Mesendoderm (in vitro differentiated cells): ENCODE results near the gene CHD6.

Source experiments
- DNase-seq: peaks from one replicate; pipeline ENCODE4 v3.0.0; 2013
- H2AK5ac ChIP-seq: 2 replicates; pipeline ENCODE4 v1.6.1; 2013; ENCODE audit warnings: low read length, inconsistent platforms
- H2BK120ac ChIP-seq: 2 replicates; pipeline ENCODE4 v1.6.1; 2013; ENCODE audit warnings: low read depth, mild to moderate bottlenecking, low read length, moderate library complexity, mixed read lengths
- H2BK15ac ChIP-seq: replicated peaks from 2 replicates; pipeline ENCODE4 v1.6.1; 2013; ENCODE audit warnings: low read depth, mild to moderate bottlenecking, moderate library complexity
- H2BK5ac ChIP-seq: 2 replicates; pipeline ENCODE4 v1.6.1; 2013; ENCODE audit warnings: low read length, inconsistent platforms
- H3K18ac ChIP-seq: 2 replicates; pipeline ENCODE4 v1.6.1; 2013; ENCODE audit warnings: mild to moderate bottlenecking, low read length, mixed read lengths
- H3K23ac ChIP-seq: one replicate; pipeline ENCODE4 v1.6.1; 2013; ENCODE audit warnings: low read length
- H3K27ac ChIP-seq: 2 replicates; pipeline ENCODE4 v1.5.1; 2013; ENCODE audit warnings: low read depth, mild to moderate bottlenecking, inconsistent platforms, low read length, moderate library complexity
- H3K27me3 ChIP-seq: 2 replicates; pipeline ENCODE4 v1.6.1; 2013; ENCODE audit warnings: low read length, control low read depth, mild to moderate bottlenecking, inconsistent platforms; ENCODE audit not compliant: insufficient read depth, poor library complexity
- H3K36me3 ChIP-seq: 2 replicates; pipeline ENCODE4 v1.6.1; 2013; ENCODE audit warnings: low read length, inconsistent platforms; ENCODE audit not compliant: control insufficient read depth, insufficient read depth
- H3K4ac ChIP-seq: one replicate; pipeline ENCODE4 v1.6.1; 2013; ENCODE audit warnings: low read depth, mild to moderate bottlenecking, low read length, moderate library complexity
- H3K4me1 ChIP-seq: 2 replicates; pipeline ENCODE4 v1.6.1; 2013; ENCODE audit warnings: low read depth, low read length, inconsistent platforms; ENCODE audit not compliant: control insufficient read depth
- H3K4me2 ChIP-seq: 2 replicates; pipeline ENCODE4 v1.6.1; 2013; ENCODE audit warnings: low read length
- H3K4me3 ChIP-seq: 2 replicates; pipeline ENCODE4 v1.5.1; 2013; ENCODE audit warnings: mild to moderate bottlenecking, low read length
- H3K56ac ChIP-seq: one replicate; pipeline ENCODE4 v1.6.1; 2013; ENCODE audit warnings: low read length
- H3K79me1 ChIP-seq: 2 replicates; pipeline ENCODE4 v1.6.1; 2013; ENCODE audit warnings: low read length, inconsistent platforms
- H3K79me2 ChIP-seq: 2 replicates; pipeline ENCODE4 v1.6.1; 2013; ENCODE audit warnings: mild to moderate bottlenecking, low read length; ENCODE audit not compliant: control insufficient read depth, insufficient read depth
- H3K9ac ChIP-seq: 2 replicates; pipeline ENCODE4 v1.6.1; 2013; ENCODE audit warnings: low read length, inconsistent platforms
- H4K5ac ChIP-seq: one replicate; pipeline ENCODE4 v1.6.1; 2013; ENCODE audit warnings: low read length
- H4K8ac ChIP-seq: one replicate; pipeline ENCODE4 v1.6.1; 2013; ENCODE audit warnings: low read depth, mild to moderate bottlenecking, control low read depth, low read length, moderate library complexity
- WGBS: extraction: QIAGEN DNeasy Blood & Tissue Kit; methylation state at CpG from one replicate; pipeline ENCODE4 v1.1.7; 2013; ENCODE audit warnings: low lambda C conversion rate, missing lambda C conversion rate; ENCODE audit not compliant: insufficient coverage; ENCODE audit errors: extremely low coverage; 5-methylcytosine and 5-hydroxymethylcytosine counted together

CHD6 gene

DNA sequence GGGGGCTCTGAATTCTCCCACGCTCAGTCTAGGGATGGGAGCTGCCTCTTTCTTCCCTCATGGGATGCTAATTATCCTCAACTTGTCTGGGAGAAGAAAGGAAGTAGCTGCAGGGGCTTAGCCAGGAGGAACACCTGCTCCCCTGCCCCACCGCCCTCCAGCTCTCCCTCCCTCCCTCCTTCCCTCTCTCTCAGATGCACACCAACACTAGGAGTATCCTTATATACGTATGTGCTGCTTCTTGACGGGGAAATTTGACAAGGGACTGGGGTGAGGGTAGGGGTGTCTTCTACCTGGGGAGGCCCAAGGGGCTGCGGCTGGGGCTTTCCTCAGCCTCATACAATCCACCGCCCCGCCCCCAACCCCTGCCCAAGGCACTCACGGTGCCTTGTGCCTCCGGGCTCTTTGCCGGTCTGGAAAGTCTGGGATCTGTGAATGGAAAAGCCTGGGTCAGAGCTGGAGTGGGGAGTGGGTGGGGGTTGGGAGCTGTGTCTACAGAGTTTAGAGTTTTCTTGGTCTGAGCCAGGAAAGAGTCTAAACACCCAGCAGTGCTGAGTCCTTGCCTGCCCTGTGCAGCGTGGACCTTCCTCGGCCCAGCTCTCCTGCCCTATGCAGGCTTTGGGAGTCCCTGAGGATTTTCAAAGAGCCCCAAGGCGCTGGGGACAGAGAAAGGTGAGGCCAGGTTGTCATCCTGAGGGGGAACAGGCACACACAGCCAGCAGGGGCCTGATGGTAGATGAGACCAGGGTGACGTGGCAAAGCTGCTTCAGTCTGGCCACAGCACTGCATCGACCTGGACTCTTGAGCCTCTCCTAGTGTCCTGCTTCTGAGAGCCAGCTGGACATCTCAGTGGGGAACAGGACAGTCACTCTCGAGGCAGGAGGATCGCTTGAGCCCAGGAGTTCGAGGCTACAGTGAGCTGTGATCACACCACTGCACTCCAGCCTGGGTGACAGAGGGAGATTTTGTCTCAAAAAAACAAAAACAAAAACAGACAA, 222.2 kb downstream of the CHD6 start:
- H3K36me3 ChIP-seq = no peaks in the 10 kb centered on the region
- no peak overlapping the region for H3K18ac ChIP-seq
- no CpG with 5 or more reads among the region's 18 CpGs for WGBS
- peak overlapping the region; percentile 19 for H3K56ac ChIP-seq
- H3K4me3 ChIP-seq = no peak overlapping the region
- H3K4me2 ChIP-seq = no peak overlapping the region
- no peaks in the 10 kb centered on the region for H3K79me1 ChIP-seq
- H3K4ac ChIP-seq = no peak overlapping the region
- H3K27me3 ChIP-seq = no peaks in the 10 kb centered on the region
- H2BK120ac ChIP-seq = no peak overlapping the region
- H4K5ac ChIP-seq = no peak overlapping the region
- no peak overlapping the region for H3K9ac ChIP-seq
- DNase-seq = peak; percentile 34
- no peak overlapping the region for H4K8ac ChIP-seq
- no peak overlapping the region for H2AK5ac ChIP-seq
- H3K27ac ChIP-seq = no peak overlapping the region
- H3K4me1 ChIP-seq = peaks cover 2% of the 10 kb centered on the region
- no peaks in the 10 kb centered on the region for H3K79me2 ChIP-seq
- H3K23ac ChIP-seq = no peak overlapping the region
- H2BK5ac ChIP-seq = no peak overlapping the region
- no peak overlapping the region for H2BK15ac ChIP-seq

DNA sequence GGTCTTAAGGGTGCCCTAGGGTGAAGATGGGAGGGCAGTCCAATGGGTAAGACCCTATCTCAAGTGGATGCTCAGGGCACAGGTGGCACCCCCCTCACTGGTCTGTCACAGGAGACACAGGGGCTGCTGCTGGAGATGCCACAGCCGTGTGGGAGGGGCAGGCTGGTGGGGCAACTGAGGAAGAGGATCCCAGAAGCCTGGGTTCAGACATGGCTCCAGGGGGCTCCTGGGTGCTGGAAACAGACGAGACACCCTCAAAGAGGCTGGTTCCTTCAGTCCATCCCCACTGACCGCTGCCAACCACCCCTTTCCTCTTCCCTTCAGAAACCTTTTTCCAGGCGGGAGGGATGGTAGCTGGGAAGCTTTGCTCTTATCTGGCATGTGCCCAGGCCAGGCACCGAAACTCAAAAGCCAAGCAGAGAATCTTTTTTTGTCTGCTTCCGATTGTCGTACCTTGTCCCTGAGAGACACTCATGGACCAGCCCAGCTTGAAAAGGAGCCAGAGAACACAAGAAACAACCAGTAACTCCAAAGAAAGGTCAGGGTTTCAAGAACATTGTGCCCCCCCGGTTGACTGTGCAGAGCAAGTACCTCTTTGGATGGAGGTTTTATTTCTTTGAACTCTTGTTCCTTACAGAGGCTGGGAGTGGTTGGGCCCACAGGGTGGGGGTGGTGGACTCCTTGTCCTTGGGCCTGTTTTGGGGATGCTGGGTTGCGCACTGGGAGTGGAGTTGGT, 223.1 kb downstream of the CHD6 start:
- no peaks in the 10 kb centered on the region for H3K36me3 ChIP-seq
- no peak overlapping the region for H3K4ac ChIP-seq
- H4K8ac ChIP-seq = no peak overlapping the region
- no peak overlapping the region for H2BK5ac ChIP-seq
- no peak overlapping the region for H2BK120ac ChIP-seq
- WGBS = no CpG with 5 or more reads among the region's 9 CpGs
- no peak overlapping the region for H3K4me2 ChIP-seq
- H3K79me2 ChIP-seq = no peaks in the 10 kb centered on the region
- H3K79me1 ChIP-seq = no peaks in the 10 kb centered on the region
- H3K23ac ChIP-seq = no peak overlapping the region
- peaks cover 2% of the 10 kb centered on the region for H3K4me1 ChIP-seq
- H2AK5ac ChIP-seq = no peak overlapping the region
- H3K18ac ChIP-seq = no peak overlapping the region
- H3K4me3 ChIP-seq = no peak overlapping the region
- no peaks in the 10 kb centered on the region for H3K27me3 ChIP-seq
- H3K9ac ChIP-seq = no peak overlapping the region
- no peak for DNase-seq
- H4K5ac ChIP-seq = no peak overlapping the region
- H2BK15ac ChIP-seq = no peak overlapping the region
- H3K27ac ChIP-seq = no peak overlapping the region
- H3K56ac ChIP-seq = no peak overlapping the region

DNA sequence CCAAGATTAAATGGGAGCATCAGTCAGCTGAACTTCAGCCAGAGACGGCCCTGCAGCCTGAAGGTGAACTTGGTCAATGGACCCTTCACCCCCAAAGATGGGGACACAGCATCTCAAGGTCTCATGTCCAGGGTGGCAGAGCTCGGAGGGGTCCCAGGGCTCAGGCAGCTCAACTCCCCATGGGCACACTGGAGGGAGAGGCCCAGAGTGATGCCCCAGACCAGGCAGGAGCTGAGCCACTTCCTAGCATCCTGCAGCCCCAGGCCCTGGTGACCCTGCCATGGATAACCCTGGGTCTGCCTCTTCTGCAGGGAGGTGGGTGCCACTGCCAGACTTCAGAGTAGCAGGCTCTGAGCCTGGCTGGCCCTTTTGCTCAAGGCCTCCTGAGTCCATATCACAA, 224.1 kb downstream of the CHD6 start:
- Histone ChIP-seq H4K8ac (no peak overlapping the region), H3K27ac (no peak overlapping the region), H2BK15ac (no peak overlapping the region), H3K4me1 (peaks cover 2% of the 10 kb centered on the region), H3K79me1 (no peaks in the 10 kb centered on the region), H2AK5ac (no peak overlapping the region), H4K5ac (no peak overlapping the region), H3K4me3 (no peak overlapping the region), H3K18ac (no peak overlapping the region), H3K9ac (no peak overlapping the region), H3K23ac (no peak overlapping the region), H3K79me2 (no peaks in the 10 kb centered on the region), H3K36me3 (no peaks in the 10 kb centered on the region), H2BK5ac (no peak overlapping the region), H3K4ac (no peak overlapping the region), H3K56ac (no peak overlapping the region), H3K27me3 (no peaks in the 10 kb centered on the region), H3K4me2 (no peak overlapping the region), H2BK120ac (no peak overlapping the region)
- no peak for DNase-seq
- WGBS = no CpG with 5 or more reads among the region's 2 CpGs

DNA sequence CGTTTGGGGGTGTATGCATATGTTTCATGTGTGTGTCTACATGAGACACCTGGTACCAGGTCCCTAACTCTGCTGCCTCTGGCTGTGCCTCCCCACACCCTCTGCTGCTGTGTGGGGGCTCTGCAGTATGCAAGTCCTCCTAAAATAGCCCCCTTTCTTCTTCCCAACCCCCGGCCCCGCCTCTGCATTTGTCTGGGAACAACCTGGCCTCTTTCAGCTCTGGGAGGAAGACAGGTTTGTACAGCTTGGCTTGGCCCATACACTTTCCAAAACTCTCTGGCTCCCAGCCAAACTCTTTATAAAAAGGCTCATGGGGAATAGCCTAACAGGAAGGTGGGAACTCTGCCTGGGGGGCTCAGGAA, 224.5 kb downstream of the CHD6 start:
- Histone ChIP-seq H3K79me1 (no peaks in the 10 kb centered on the region), H2BK5ac (no peak overlapping the region), H3K18ac (no peak overlapping the region), H2BK15ac (no peak overlapping the region), H3K23ac (no peak overlapping the region), H3K79me2 (no peaks in the 10 kb centered on the region), H3K36me3 (no peaks in the 10 kb centered on the region), H2BK120ac (no peak overlapping the region), H3K4me2 (no peak overlapping the region), H3K27me3 (no peaks in the 10 kb centered on the region), H3K4me1 (peaks cover 2% of the 10 kb centered on the region), H3K56ac (no peak overlapping the region), H3K4ac (no peak overlapping the region), H3K9ac (no peak overlapping the region), H4K8ac (no peak overlapping the region), H3K27ac (no peak overlapping the region), H3K4me3 (no peak overlapping the region), H4K5ac (no peak overlapping the region), H2AK5ac (no peak overlapping the region)
- no peak for DNase-seq
- no CpG with 5 or more reads among the region's 3 CpGs for WGBS

DNA sequence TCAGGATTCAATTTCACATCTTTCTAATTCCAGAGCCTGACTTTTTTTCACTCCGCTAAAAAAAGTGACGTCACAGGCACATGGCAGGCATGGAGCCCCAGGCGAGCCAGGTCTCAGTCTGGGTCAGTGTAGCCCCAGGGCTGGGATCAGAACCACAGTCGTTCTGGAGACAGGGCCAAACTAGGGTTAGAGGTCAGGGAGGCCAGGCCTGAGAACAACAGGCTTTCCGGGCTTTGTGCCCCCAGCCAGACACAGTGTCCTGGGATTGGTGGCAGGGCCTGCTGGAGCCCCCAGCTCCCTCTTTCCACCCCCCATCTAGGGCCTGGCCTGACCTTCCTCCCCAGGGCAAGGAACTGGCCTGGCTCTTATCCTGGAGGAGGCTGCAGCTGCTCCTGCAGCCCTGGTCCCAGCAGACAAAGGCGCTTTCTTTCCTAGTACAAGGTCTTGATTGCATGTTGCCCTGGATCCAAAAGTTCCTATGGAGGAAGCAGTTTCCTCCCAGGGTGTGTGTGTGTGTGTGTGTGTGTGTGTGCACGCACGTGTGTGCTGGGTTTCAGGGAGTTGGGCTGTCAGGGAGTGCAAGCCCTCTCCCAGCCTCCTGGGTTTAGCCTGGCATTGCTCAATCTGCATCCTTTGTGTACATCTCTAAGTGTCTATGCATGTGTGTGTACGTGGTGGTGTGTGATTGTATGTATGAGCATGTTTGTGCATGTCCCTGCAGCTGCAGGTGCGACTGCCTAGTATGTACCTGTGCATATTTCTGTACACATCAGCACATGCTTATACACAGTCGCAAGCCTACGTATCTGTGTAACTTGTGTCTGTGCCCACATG, 225.1 kb downstream of the CHD6 start:
- Histone ChIP-seq H3K27me3 (no peaks in the 10 kb centered on the region), H2BK5ac (no peak overlapping the region), H3K4me3 (no peak overlapping the region), H4K5ac (no peak overlapping the region), H3K4me1 (peaks cover 2% of the 10 kb centered on the region), H3K56ac (no peak overlapping the region), H3K23ac (no peak overlapping the region), H2BK120ac (no peak overlapping the region), H3K4me2 (no peak overlapping the region), H3K36me3 (no peaks in the 10 kb centered on the region), H3K79me2 (no peaks in the 10 kb centered on the region), H3K4ac (no peak overlapping the region), H2BK15ac (no peak overlapping the region), H3K9ac (no peak overlapping the region), H4K8ac (no peak overlapping the region), H3K18ac (no peak overlapping the region), H2AK5ac (no peak overlapping the region), H3K79me1 (no peaks in the 10 kb centered on the region), H3K27ac (no peak overlapping the region)
- no CpG with 5 or more reads among the region's 12 CpGs for WGBS
- DNase-seq = no peak
